Measurements from ENCODE around the gene TAS2R60. TPM values are rescaled to one million over a fixed set of nuclear protein-coding genes. Genes with fewer than 3 reads are reported as not detected.

The TAS2R60 gene
- total RNA-seq, 1 donor, result not detected

GRCh38 chr7:143435266-143435665, 8.0 kb upstream of the TAS2R60 start:
- no peak overlapping the region for H3K4me3 ChIP-seq (ENCODE audit: low read depth, low read length)
- TF ChIP-seq CTCF (IDR thresholded peaks at IDR 0.05; ENCODE audit: insufficient read depth, low read depth, low read length), result no peak
- no peak for DNase-seq (ENCODE audit: low read depth)

- no peak for DNase-seq (ENCODE audit: low read depth)
- no peak for TF ChIP-seq CTCF (IDR thresholded peaks at IDR 0.05; ENCODE audit: insufficient read depth, low read depth, low read length)
- H3K4me3 ChIP-seq (ENCODE audit: low read depth, low read length), result no peak overlapping the region
Observed at GRCh38 chr7:143436325-143436946, 6.8 kb upstream of the TAS2R60 start.

GRCh38 chr7:143437578-143437977, 5.7 kb upstream of the TAS2R60 start:
- H3K4me3 ChIP-seq (ENCODE audit: low read depth, low read length), result no peak overlapping the region
- no peak for TF ChIP-seq CTCF (IDR thresholded peaks at IDR 0.05; ENCODE audit: insufficient read depth, low read depth, low read length)
- no peak for DNase-seq (ENCODE audit: low read depth)

GRCh38 chr7:143439866-143440265, 3.4 kb upstream of the TAS2R60 start:
- no peak for TF ChIP-seq CTCF (IDR thresholded peaks at IDR 0.05; ENCODE audit: insufficient read depth, low read depth, low read length)
- H3K4me3 ChIP-seq (ENCODE audit: low read depth, low read length), result no peak overlapping the region
- DNase-seq (ENCODE audit: low read depth), result no peak

GRCh38 chr7:143444063-143444782, 970 bp downstream of the TAS2R60 start:
- no peak overlapping the region for H3K4me3 ChIP-seq (ENCODE audit: low read depth, low read length)
- TF ChIP-seq CTCF (IDR thresholded peaks at IDR 0.05; ENCODE audit: insufficient read depth, low read depth, low read length), result no peak
- no peak for DNase-seq (ENCODE audit: low read depth)

- DNase-seq (ENCODE audit: low read depth), result no peak
- no peak overlapping the region for H3K4me3 ChIP-seq (ENCODE audit: low read depth, low read length)
- no peak for TF ChIP-seq CTCF (IDR thresholded peaks at IDR 0.05; ENCODE audit: insufficient read depth, low read depth, low read length)
Observed at GRCh38 chr7:143444785-143445184, 1.5 kb downstream of the TAS2R60 start.
